Activated T-cell treated with anti-CD3 and anti-CD28 coated beads, Interleukin-2, amount 50 U/mL, for 48 hours (primary cell): ENCODE data around the gene MYH10.

ENCODE experiments used
- DNase-seq, 2 experiments: peaks; one replicate each; pipeline ENCODE4 v3.0.0-alpha.2; 2020

Gene MYH10

GRCh38 chr17:8469964-8470363, 160.6 kb downstream of the MYH10 start:
- no peak for DNase-seq

- no peak for DNase-seq
Measured at GRCh38 chr17:8468980-8469379, 161.5 kb downstream of the MYH10 start.

- DNase-seq: no peak
Measured at GRCh38 chr17:8468127-8468526, 162.4 kb downstream of the MYH10 start.

- no peak for DNase-seq
Measured at GRCh38 chr17:8467527-8467926, 163.0 kb downstream of the MYH10 start.

GRCh38 chr17:8466873-8467272, 163.7 kb downstream of the MYH10 start:
- no peak for DNase-seq

GRCh38 chr17:8466456-8466855, 164.1 kb downstream of the MYH10 start:
- no peak for DNase-seq

- DNase-seq: no peak
Measured at GRCh38 chr17:8465759-8466158, 164.8 kb downstream of the MYH10 start.

- DNase-seq: no peak
Measured at GRCh38 chr17:8465356-8465755, 165.2 kb downstream of the MYH10 start.

- no peak for DNase-seq
Measured at GRCh38 chr17:8464941-8465340, 165.6 kb downstream of the MYH10 start.

GRCh38 chr17:8463099-8463498, 167.4 kb downstream of the MYH10 start:
- DNase-seq: no peak

GRCh38 chr17:8462564-8462963, 168.0 kb downstream of the MYH10 start:
- no peak for DNase-seq

- no peak for DNase-seq
Measured at GRCh38 chr17:8459831-8460230, 170.7 kb downstream of the MYH10 start.

- no peak for DNase-seq
Measured at GRCh38 chr17:8459107-8459506, 171.4 kb downstream of the MYH10 start.

GRCh38 chr17:8458128-8458527, 172.4 kb downstream of the MYH10 start:
- DNase-seq: no peak

GRCh38 chr17:8455665-8456209, 174.8 kb downstream of the MYH10 start:
- DNase-seq: no peak

GRCh38 chr17:8453326-8453725, 177.2 kb downstream of the MYH10 start:
- no peak for DNase-seq

- no peak for DNase-seq
Measured at GRCh38 chr17:8451933-8452614, 178.5 kb downstream of the MYH10 start.

GRCh38 chr17:8448310-8448709, 182.2 kb downstream of the MYH10 start:
- no peak for DNase-seq

- no peak for DNase-seq
Measured at GRCh38 chr17:8447799-8448198, 182.7 kb downstream of the MYH10 start.

- DNase-seq: no peak
Measured at GRCh38 chr17:8445536-8445935, 185.0 kb downstream of the MYH10 start.

GRCh38 chr17:8444494-8444893, 186.0 kb downstream of the MYH10 start:
- DNase-seq: no peak

GRCh38 chr17:8443756-8444155, 186.8 kb downstream of the MYH10 start:
- DNase-seq: no peak

- no peak for DNase-seq
Measured at GRCh38 chr17:8442310-8442709, 188.2 kb downstream of the MYH10 start.

GRCh38 chr17:8441690-8442089, 188.8 kb downstream of the MYH10 start:
- DNase-seq: no peak

- no peak for DNase-seq
Measured at GRCh38 chr17:8439681-8440080, 190.8 kb downstream of the MYH10 start.
